Body of pancreas (tissue), 4 donors: ENCODE measurements around the gene TNFRSF9. TPM values are rescaled to one million over a fixed set of nuclear protein-coding genes. Genes with fewer than 3 reads are reported as not detected.

Experiments
- ATAC-seq: fragments of 150-250 bp; one replicate; pipeline ENCODE4 v1.9.1; 2016
- DNase-seq, 4 donors: peaks; one replicate each; pipeline ENCODE4 v3.0.0-alpha.2; 2019
- H3K27ac ChIP-seq, 4 donors: fragments of 200-600 bp; sonication (generic); 1 replicate in 3 of 4; 2 replicates in 1 of 4; pipeline versions ENCODE4 v1.5.1 to v1.6.1; 2016 to 2019; ENCODE audit warnings: mild to moderate bottlenecking in 1 of 4, mixed read lengths in 1 of 4, moderate library complexity in 1 of 4
- H3K27me3 ChIP-seq, 2 donors: fragments of 200-600 bp; sonication (generic); one replicate each; pipeline ENCODE4 v1.6.0; 2016; ENCODE audit warnings: mild to moderate bottlenecking in 1 of 2
- H3K36me3 ChIP-seq, 2 donors: fragments of 200-600 bp; sonication (generic); replicated peaks in 1 of 2; 2 replicates each; pipeline ENCODE4 v1.5.1; 2016; ENCODE audit warnings: low read depth in 2 of 2; ENCODE audit not compliant: insufficient read depth in 1 of 2
- H3K4me1 ChIP-seq: fragments of 200-600 bp; sonication (generic); one replicate; pipeline ENCODE4 v1.6.0; 2016
- H3K4me3 ChIP-seq, 2 donors: fragments of 200-600 bp; sonication (generic); 1 replicate in 1 of 2; 2 replicates in 1 of 2; pipeline ENCODE4 v1.5.1; 2016 to 2019
- H3K9me3 ChIP-seq, 3 donors: fragments of 200-600 bp; sonication (generic); 1 replicate in 2 of 3; 2 replicates in 1 of 3; pipeline ENCODE4 v1.5.1; 2016
- POLR2A ChIP-seq, 3 donors: fragments of 450-650 bp; IDR thresholded peaks; one replicate each; pipeline ENCODE4 v1.6.1; 2016; ENCODE audit warnings: antibody characterized with exemption in 3 of 3, mild to moderate bottlenecking in 2 of 3
- WGBS, 2 donors: methylation state at CpG; one replicate each; pipeline ENCODE4 v1.1.5; 2017; 5-methylcytosine and 5-hydroxymethylcytosine counted together
- intact Hi-C: fragments of 100-400 bp; cut with DNase I; formaldehyde crosslinking; loops from one replicate; pipeline ENCODE4 v1.15.1; 2023
- total RNA-seq, 2 donors: library from RNA; depleted of rRNA; stranded (reverse); fragments of >200 nt; gene quantifications; one replicate each; pipeline ENCODE4 v1.1.0, GENCODE V29; 2016
- TF ChIP-seq, protein P1 (sequence below), 7 experiments: fragments of 450-650 bp in 4 of 7; fragments of 200-600 bp in 3 of 7; sonication (generic) in 3 of 7; IDR thresholded peaks; one replicate each; pipeline ENCODE4 v1.5.1; 2016 to 2019; ENCODE audit warnings: antibody characterized with exemption in 7 of 7

TNFRSF9 gene
- total RNA-seq, 2 donors from 2014 or later = under 0.01 TPM; not detected in 1

GRCh38 chr1:7899741-7900140 is 40.9 kb downstream of the TNFRSF9 start:
- TF ChIP-seq, protein P1, sequence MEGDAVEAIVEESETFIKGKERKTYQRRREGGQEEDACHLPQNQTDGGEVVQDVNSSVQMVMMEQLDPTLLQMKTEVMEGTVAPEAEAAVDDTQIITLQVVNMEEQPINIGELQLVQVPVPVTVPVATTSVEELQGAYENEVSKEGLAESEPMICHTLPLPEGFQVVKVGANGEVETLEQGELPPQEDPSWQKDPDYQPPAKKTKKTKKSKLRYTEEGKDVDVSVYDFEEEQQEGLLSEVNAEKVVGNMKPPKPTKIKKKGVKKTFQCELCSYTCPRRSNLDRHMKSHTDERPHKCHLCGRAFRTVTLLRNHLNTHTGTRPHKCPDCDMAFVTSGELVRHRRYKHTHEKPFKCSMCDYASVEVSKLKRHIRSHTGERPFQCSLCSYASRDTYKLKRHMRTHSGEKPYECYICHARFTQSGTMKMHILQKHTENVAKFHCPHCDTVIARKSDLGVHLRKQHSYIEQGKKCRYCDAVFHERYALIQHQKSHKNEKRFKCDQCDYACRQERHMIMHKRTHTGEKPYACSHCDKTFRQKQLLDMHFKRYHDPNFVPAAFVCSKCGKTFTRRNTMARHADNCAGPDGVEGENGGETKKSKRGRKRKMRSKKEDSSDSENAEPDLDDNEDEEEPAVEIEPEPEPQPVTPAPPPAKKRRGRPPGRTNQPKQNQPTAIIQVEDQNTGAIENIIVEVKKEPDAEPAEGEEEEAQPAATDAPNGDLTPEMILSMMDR (IDR thresholded peaks at IDR 0.05) = no peak
- TF ChIP-seq POLR2A (IDR thresholded peaks at IDR 0.05) = no peak
- H3K27ac ChIP-seq = no peak overlapping the region
- no peak for DNase-seq
- H3K4me3 ChIP-seq = no peak overlapping the region
- 66 to 77% methylated on average over 4 of the region's 4 CpGs for WGBS, 2 donors
- H3K4me1 ChIP-seq = no peaks in the 10 kb centered on the region
- H3K27me3 ChIP-seq = no peaks in the 10 kb centered on the region
- H3K36me3 ChIP-seq = no peaks in the 10 kb centered on the region
- no peaks in the 10 kb centered on the region for H3K9me3 ChIP-seq
- no peak for ATAC-seq
- intact Hi-C loops = loop anchor here (10.0 kb wide), 1 partner anchor 225 kb away; no protein-coding TSS in a partner anchor

- DNase-seq = no peak
- intact Hi-C loops = loop anchor here (10.0 kb wide), 1 partner anchor 224 kb away; no protein-coding TSS in a partner anchor
- no peak overlapping the region for H3K27ac ChIP-seq
- no peak for ATAC-seq
- no peaks in the 10 kb centered on the region for H3K27me3 ChIP-seq
- H3K4me1 ChIP-seq = no peaks in the 10 kb centered on the region
- WGBS, 2 donors = 77 to 84% methylated on average over 5 of the region's 5 CpGs
- H3K9me3 ChIP-seq = no peaks in the 10 kb centered on the region
- no peak overlapping the region for H3K4me3 ChIP-seq
- TF ChIP-seq POLR2A (IDR thresholded peaks at IDR 0.05) = no peak
- TF ChIP-seq, protein P1 (IDR thresholded peaks at IDR 0.05) = no peak
- no peaks in the 10 kb centered on the region for H3K36me3 ChIP-seq
Measured at GRCh38 chr1:7898962-7899361, 41.7 kb downstream of the TNFRSF9 start.

DNA sequence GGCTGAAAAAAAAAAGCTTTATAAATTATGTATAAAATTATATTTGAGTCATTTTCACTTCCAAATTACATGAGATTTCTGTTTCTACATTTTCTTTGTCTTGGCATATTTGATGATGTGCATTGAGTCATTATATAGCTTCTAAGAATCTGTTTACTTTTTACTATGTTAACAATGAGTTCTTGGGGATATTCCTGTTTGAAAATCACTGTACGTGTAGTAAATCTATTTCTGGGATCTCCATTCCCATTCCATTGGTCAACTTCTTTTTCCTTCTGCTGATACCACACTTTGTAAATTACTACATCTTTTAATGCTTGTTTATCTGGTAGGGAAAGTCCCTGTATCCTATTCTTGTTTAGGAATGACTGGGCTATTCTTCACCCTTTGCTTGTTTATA is 43.6 kb downstream of the TNFRSF9 start:
- no peaks in the 10 kb centered on the region for H3K36me3 ChIP-seq
- no peak overlapping the region for H3K4me3 ChIP-seq
- TF ChIP-seq POLR2A (IDR thresholded peaks at IDR 0.05) = no peak
- TF ChIP-seq, protein P1 (IDR thresholded peaks at IDR 0.05) = no peak
- intact Hi-C loops = loop anchor here (10.0 kb wide), 1 partner anchor 222 kb away; no protein-coding TSS in a partner anchor
- H3K27me3 ChIP-seq = no peaks in the 10 kb centered on the region
- ATAC-seq = no peak
- no peaks in the 10 kb centered on the region for H3K9me3 ChIP-seq
- H3K27ac ChIP-seq = no peak overlapping the region
- WGBS, 2 donors = 40 to 42% methylated on average over 1 of the region's 1 CpG
- no peak for DNase-seq
- H3K4me1 ChIP-seq = no peaks in the 10 kb centered on the region

DNA sequence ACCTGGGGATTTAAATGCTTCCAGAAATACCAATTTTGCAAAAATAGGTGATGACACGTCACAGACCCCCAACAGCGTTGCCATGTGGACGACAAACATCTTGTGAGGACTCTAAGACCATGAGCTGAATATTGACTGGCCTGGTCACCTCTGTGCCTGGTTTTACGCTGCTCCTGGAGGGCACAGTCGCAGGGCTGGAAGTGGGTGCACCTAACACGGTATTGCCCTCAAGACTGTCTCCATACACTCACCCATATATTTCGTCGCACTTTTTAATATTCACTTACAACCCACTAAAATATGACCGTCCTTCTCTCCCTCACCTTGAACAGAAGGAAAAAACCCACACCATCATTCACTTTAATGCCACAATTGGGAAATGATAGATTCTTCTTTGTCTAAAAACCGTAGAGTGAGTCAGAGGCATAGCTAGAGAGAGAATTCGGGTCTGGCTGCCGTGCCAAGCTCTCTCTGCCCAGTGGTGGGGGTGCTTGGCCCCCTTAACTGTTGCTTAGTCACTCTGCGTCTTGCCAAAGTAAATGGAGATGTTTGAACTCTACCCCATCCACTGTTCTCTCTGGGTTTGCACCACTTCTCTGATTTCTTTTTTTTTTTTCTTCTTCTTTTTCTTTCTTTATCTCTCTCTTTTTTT is 47.0 kb downstream of the TNFRSF9 start:
- Histone ChIP-seq H3K36me3 (no peaks in the 10 kb centered on the region), H3K4me3 (no peak overlapping the region), H3K4me1 (no peaks in the 10 kb centered on the region), H3K27me3 (no peaks in the 10 kb centered on the region), H3K27ac (no peak overlapping the region), H3K9me3 (no peaks in the 10 kb centered on the region)
- ATAC-seq (no peak), DNase-seq (no peak)
- intact Hi-C loops = loop anchor here (10.0 kb wide), 1 partner anchor 219 kb away; no protein-coding TSS in a partner anchor
- TF ChIP-seq, protein P1 (IDR thresholded peaks at IDR 0.05) = no peak
- no peak for TF ChIP-seq POLR2A (IDR thresholded peaks at IDR 0.05)
- 75 to 76% methylated on average over 13 of the region's 13 CpGs for WGBS, 2 donors

- Histone ChIP-seq H3K36me3 (no peaks in the 10 kb centered on the region), H3K4me1 (no peaks in the 10 kb centered on the region), H3K27ac (no peak overlapping the region), H3K4me3 (no peak overlapping the region), H3K9me3 (no peaks in the 10 kb centered on the region), H3K27me3 (no peaks in the 10 kb centered on the region)
- no peak for ATAC-seq
- intact Hi-C loops = loop anchor here (10.0 kb wide), 1 partner anchor 217 kb away; no protein-coding TSS in a partner anchor
- no peak for DNase-seq
- no peak for TF ChIP-seq POLR2A (IDR thresholded peaks at IDR 0.05)
- TF ChIP-seq, protein P1 (IDR thresholded peaks at IDR 0.05) = no peak
- WGBS, 2 donors = 55 to 58% methylated on average over 8 to 9 of the region's 9 CpGs
Measured at GRCh38 chr1:7891804-7892203, 48.8 kb downstream of the TNFRSF9 start.
